IMR-90 (cell line): ENCODE measurements around the gene EPB41L2. TPM values are rescaled to one million over a fixed set of nuclear protein-coding genes. Genes with fewer than 3 reads are reported as not detected.

Experiments used
- ATAC-seq: fragments of 200-7000 bp; cut with Tn5 transposase; 2 replicates; pipeline ENCODE4 v1.9.1; 2020; ENCODE audit warnings: low read depth, mild to moderate bottlenecking, moderate library complexity
- BruUV-seq: library from RNA; stranded (reverse); fragments of 400-500 nt; replicated peaks from 2 replicates; lab custom pipeline; 2021; lab: Mats Ljungman, UMichigan
- CTCF ChIA-PET: fragments of 300-600 bp; formaldehyde crosslinking; extraction: SDS; loops from one replicate; lab custom pipeline; 2021; ENCODE audit warnings: antibody characterized with exemption; lab: Yijun Ruan, JAX
- POLR2A ChIA-PET: fragments of 300-600 bp; sonication (Branson Sonifier 250); formaldehyde crosslinking; loops from one replicate; lab custom pipeline; 2022; ENCODE audit warnings: antibody characterized with exemption; ENCODE audit not compliant: unreplicated experiment; lab: Charles Lee
- DNase-seq: peaks from one replicate; pipeline ENCODE4 v3.0.0; 2013
- H2AFZ ChIP-seq: replicated peaks from 2 replicates; pipeline ENCODE3; 2013; ENCODE audit warnings: low read length, mild to moderate bottlenecking; ENCODE audit not compliant: poor library complexity
- H2AK5ac ChIP-seq: 2 replicates; pipeline ENCODE4 v1.6.1; 2013; ENCODE audit warnings: low read depth, low read length, inconsistent platforms
- H2AK9ac ChIP-seq: replicated peaks from 2 replicates; pipeline ENCODE3; 2013; ENCODE audit warnings: mild to moderate bottlenecking, low read depth, low read length, moderate library complexity; ENCODE audit not compliant: poor library complexity
- H2BK120ac ChIP-seq: 2 replicates; pipeline ENCODE4 v1.6.1; 2013; ENCODE audit warnings: low read depth, low read length, inconsistent platforms
- H2BK15ac ChIP-seq: 3 replicates; pipeline ENCODE4 v1.6.1; 2013; ENCODE audit warnings: low read depth, low read length, inconsistent platforms
- H2BK20ac ChIP-seq: 2 replicates; pipeline ENCODE4 v1.6.1; 2013; ENCODE audit warnings: low read depth, mild to moderate bottlenecking, inconsistent platforms, low read length, moderate library complexity
- H2BK5ac ChIP-seq: 2 replicates; pipeline ENCODE4 v1.6.1; 2013; ENCODE audit warnings: mild to moderate bottlenecking, low read depth, low read length, inconsistent platforms; ENCODE audit not compliant: poor library complexity, severe bottlenecking
- H3K14ac ChIP-seq: replicated peaks from 2 replicates; pipeline ENCODE4 v1.6.1; 2013; ENCODE audit warnings: low read depth, low read length, inconsistent platforms
- H3K18ac ChIP-seq: 2 replicates; pipeline ENCODE4 v1.6.1; 2013; ENCODE audit warnings: low read depth, low read length, control low read depth
- H3K23ac ChIP-seq: 2 replicates; pipeline ENCODE4 v1.6.1; 2013; ENCODE audit warnings: low read depth, low read length, inconsistent platforms
- H3K27ac ChIP-seq: 2 replicates; pipeline ENCODE4 v1.5.1; 2013; ENCODE audit warnings: mild to moderate bottlenecking, control low read depth, low read length; ENCODE audit not compliant: insufficient read depth
- H3K27me3 ChIP-seq: 2 replicates; pipeline ENCODE4 v1.6.1; 2013; ENCODE audit warnings: low read length; ENCODE audit not compliant: control insufficient read depth, insufficient read depth
- H3K36me3 ChIP-seq: 2 replicates; pipeline ENCODE4 v1.6.1; 2013; ENCODE audit warnings: low read length, mixed read lengths; ENCODE audit not compliant: control insufficient read depth, insufficient read depth
- H3K4ac ChIP-seq: 2 replicates; pipeline ENCODE4 v1.6.1; 2013; ENCODE audit warnings: low read depth, low read length, inconsistent platforms
- H3K4me1 ChIP-seq: 2 replicates; pipeline ENCODE4 v1.6.1; 2013; ENCODE audit warnings: low read length, mixed read lengths; ENCODE audit not compliant: control insufficient read depth, insufficient read depth
- H3K4me2 ChIP-seq: 2 replicates; pipeline ENCODE4 v1.6.1; 2013; ENCODE audit warnings: low read depth, mild to moderate bottlenecking, control low read depth, low read length, moderate library complexity
- H3K4me3 ChIP-seq: 2 replicates; pipeline ENCODE4 v1.5.1; 2013; ENCODE audit warnings: low read depth, mild to moderate bottlenecking, control low read depth, low read length, moderate library complexity; ENCODE audit not compliant: insufficient read depth
- H3K56ac ChIP-seq: 2 replicates; pipeline ENCODE4 v1.6.1; 2013; ENCODE audit warnings: low read length, inconsistent platforms; ENCODE audit not compliant: insufficient read depth; ENCODE audit errors: extremely low read depth
- H3K79me1 ChIP-seq, 2 experiments: 2 replicates each; pipeline ENCODE4 v1.6.1; 2013; ENCODE audit warnings: low read length in 2 of 2, inconsistent platforms in 1 of 2, low read depth in 1 of 2
- H3K9ac ChIP-seq: 2 replicates; pipeline ENCODE4 v1.6.1; 2013; ENCODE audit warnings: low read depth, low read length, control low read depth
- H3K9me1 ChIP-seq: 2 replicates; pipeline ENCODE4 v1.6.1; 2013; ENCODE audit warnings: low read length, inconsistent platforms; ENCODE audit not compliant: insufficient read depth
- H3K9me3 ChIP-seq: 2 replicates; pipeline ENCODE4 v1.6.1; 2013; ENCODE audit warnings: low read length; ENCODE audit not compliant: control insufficient read depth, insufficient read depth
- H4K20me1 ChIP-seq: 2 replicates; pipeline ENCODE4 v1.6.1; 2013; ENCODE audit warnings: low read length, inconsistent platforms; ENCODE audit not compliant: insufficient read depth
- H4K5ac ChIP-seq: 2 replicates; pipeline ENCODE4 v1.6.1; 2013; ENCODE audit warnings: mild to moderate bottlenecking, low read depth, low read length, control low read depth
- H4K8ac ChIP-seq, 2 experiments: 2 replicates each; pipeline ENCODE4 v1.6.1; 2013; ENCODE audit warnings: low read depth in 2 of 2, low read length in 2 of 2, control low read depth in 1 of 2, inconsistent platforms in 1 of 2
- H4K91ac ChIP-seq: 2 replicates; pipeline ENCODE4 v1.6.1; 2013; ENCODE audit warnings: low read depth, low read length, inconsistent platforms; ENCODE audit not compliant: insufficient read depth
- BHLHE40 ChIP-seq: fragments of 150-350 bp; IDR thresholded peaks from 2 replicates; pipeline ENCODE4 v1.6.1; 2016; ENCODE audit warnings: mild to moderate bottlenecking, low read depth, low read length
- CEBPB ChIP-seq: IDR thresholded peaks from 2 replicates; pipeline ENCODE4 v1.6.1; 2012; ENCODE audit warnings: low read depth, low read length, improper control_type of control experiment
- CHD1 ChIP-seq: IDR thresholded peaks from 2 replicates; pipeline ENCODE4 v1.6.1; 2012; ENCODE audit warnings: low read depth, low read length, improper control_type of control experiment
- FOS ChIP-seq: fragments of 150-350 bp; IDR thresholded peaks from 2 replicates; pipeline ENCODE4 v1.6.1; 2016; ENCODE audit warnings: low read depth, low read length
- MAFK ChIP-seq: IDR thresholded peaks from 2 replicates; pipeline ENCODE4 v1.6.1; 2012; ENCODE audit warnings: low read depth, low read length, improper control_type of control experiment
- MAZ ChIP-seq: IDR thresholded peaks from 2 replicates; pipeline ENCODE4 v1.6.1; 2012; ENCODE audit warnings: low read depth, mild to moderate bottlenecking, low read length, improper control_type of control experiment, moderate library complexity, borderline replicate concordance
- MXI1 ChIP-seq: IDR thresholded peaks from 2 replicates; pipeline ENCODE4 v1.6.1; 2012; ENCODE audit warnings: low read depth, mild to moderate bottlenecking, low read length, moderate library complexity, borderline replicate concordance
- NFE2L2 ChIP-seq: fragments of 150-350 bp; IDR thresholded peaks from 2 replicates; pipeline ENCODE4 v1.6.1; 2016; ENCODE audit warnings: low read depth, mild to moderate bottlenecking, low read length
- RAD21 ChIP-seq: IDR thresholded peaks from 2 replicates; pipeline ENCODE4 v1.6.1; 2012; ENCODE audit warnings: low read length, improper control_type of control experiment
- RCOR1 ChIP-seq: IDR thresholded peaks from 2 replicates; pipeline ENCODE4 v1.6.1; 2012; ENCODE audit warnings: mild to moderate bottlenecking, low read length, improper control_type of control experiment; ENCODE audit not compliant: insufficient replicate concordance
- RFX5 ChIP-seq: IDR thresholded peaks from 2 replicates; pipeline ENCODE4 v1.8.0; 2012; ENCODE audit warnings: low read depth, mild to moderate bottlenecking, low read length, moderate library complexity
- SMC3 ChIP-seq: fragments of 150-350 bp; IDR thresholded peaks from 2 replicates; pipeline ENCODE4 v1.6.1; 2016; ENCODE audit warnings: low read depth, mild to moderate bottlenecking, antibody characterized with exemption, low read length, moderate library complexity
- WGBS, 2 experiments: methylation state at CpG; one replicate each; pipeline versions ENCODE4 v1.1.5 to v1.1.7; 2013; ENCODE audit warnings: missing lambda C conversion rate in 2 of 2; ENCODE audit not compliant: insufficient read length in 1 of 2; ENCODE audit errors: extremely low coverage in 2 of 2; 5-methylcytosine and 5-hydroxymethylcytosine counted together
- dilution Hi-C: fragments of 300-500 bp; cut with HindIII; formaldehyde crosslinking; loops from one replicate; pipeline ENCODE4 v1.14.3; 2018; ENCODE audit warnings: low sequenced_read_pairs; ENCODE audit not compliant: unreplicated experiment
- in situ Hi-C: fragments of 300-500 bp; cut with MboI; formaldehyde crosslinking; loops from 3 replicates; pipeline ENCODE4 v1.14.3; 2019; ENCODE audit warnings: low sequenced_read_pairs, inconsistent platforms, mixed read lengths
- intact Hi-C: fragments of 100-400 bp; cut with micrococcal nuclease; formaldehyde crosslinking; loops from 2 replicates; pipeline ENCODE4 v1.10.0; 2022
- polyA plus RNA-seq, 3 experiments: library from polyadenylated mRNA; depleted of rRNA; stranded (reverse); fragments of >200 nt; gene quantifications; 2 replicates each; pipeline ENCODE4 v1.2.3, GENCODE V29; 2012; ENCODE audit warnings: low replicate concordance in 1 of 3
- total RNA-seq: library from RNA; depleted of rRNA; stranded (reverse); fragments of >200 nt; gene quantifications from 2 replicates; pipeline ENCODE4 v1.2.3, GENCODE V29; 2012
- TF ChIP-seq, protein P1 (sequence below): conservative IDR thresholded peaks from 2 replicates; pipeline ENCODE4 v1.5.1; 2012; ENCODE audit warnings: mild to moderate bottlenecking, low read depth, low read length, improper control_type of control experiment
- TF ChIP-seq, protein P2 (sequence below): fragments of 150-350 bp; IDR thresholded peaks from 2 replicates; pipeline ENCODE4 v1.6.1; 2017; ENCODE audit warnings: mild to moderate bottlenecking, antibody characterized with exemption, low read length, low read depth
- TF ChIP-seq, protein P3 (sequence below): fragments of 150-350 bp; IDR thresholded peaks from 2 replicates; pipeline ENCODE4 v1.6.1; 2016; ENCODE audit warnings: low read depth, mild to moderate bottlenecking, low read length, moderate library complexity, borderline replicate concordance

EPB41L2 gene
- total and polyA plus RNA-seq, 2 of the 4 experiments (the other 2 are of a cell fraction): 85.7 to 99.8 TPM

DNA sequence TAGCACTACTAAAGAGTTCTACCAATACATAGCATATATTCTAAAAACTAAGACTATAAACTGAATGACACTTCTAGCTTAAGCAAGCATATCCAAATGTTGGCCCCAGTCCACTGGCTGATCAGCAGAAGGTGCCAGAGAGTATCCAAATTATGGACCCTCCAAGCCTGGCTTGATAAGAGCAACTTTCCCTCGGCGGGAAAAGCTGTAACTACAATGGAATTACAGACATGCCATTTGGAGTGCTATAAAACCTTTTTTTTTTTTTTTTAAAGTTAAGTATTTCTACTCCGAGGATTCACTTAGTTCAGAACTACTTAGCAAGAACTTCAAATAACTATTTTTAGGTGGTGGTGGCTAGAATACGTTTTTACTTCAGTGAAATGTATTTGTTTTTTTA, 94.6 kb downstream of the EPB41L2 start:
- POLR2A ChIA-PET: no interaction called here
- Histone ChIP-seq H2BK20ac (peak overlapping the region; percentile 48; the same call in 1 of the 2 replicates), H2BK15ac (no peak overlapping the region; the same call in 2 of the 3 replicates), H3K4ac (peak overlapping the region; percentile 84), H3K14ac (peak overlapping the region; percentile 53; the same call in 1 of the 2 replicates), H4K20me1 (peaks cover 37% of the 10 kb centered on the region; the same call in 1 of the 2 replicates), H3K4me2 (peak overlapping the region; percentile 99), H3K23ac (peak overlapping the region; percentile 58), H3K9me1 (peaks cover 19% of the 10 kb centered on the region), H3K27ac (peak overlapping the region; percentile 94), H2BK5ac (peak overlapping the region; percentile 90), H4K8ac (peak overlapping the region in 1 of 2 experiments; percentile 70; a peak in 2 of 4 replicates), H2AFZ (no peak overlapping the region), H3K18ac (peak overlapping the region; percentile 82; the same call in 1 of the 2 replicates), H2AK9ac (no peak overlapping the region), H2AK5ac (0 out of 2 replicates have a peak overlapping the region, but pooled peaks have one; percentile 23), H3K36me3 (no peaks in the 10 kb centered on the region; the same call in 1 of the 2 replicates), H2BK120ac (peak overlapping the region; percentile 47), H3K79me1 (peaks cover 29 to 78% of the 10 kb centered on the region in 2 experiments), H4K5ac (peak overlapping the region; percentile 73; the same call in 1 of the 2 replicates), H3K4me3 (no peak overlapping the region), H3K9me3 (no peaks in the 10 kb centered on the region), H3K4me1 (peaks cover 27% of the 10 kb centered on the region), H3K27me3 (no peaks in the 10 kb centered on the region), H3K9ac (peak overlapping the region; percentile 54; the same call in 1 of the 2 replicates), H4K91ac (peak overlapping the region; percentile 20; the same call in 1 of the 2 replicates), H3K56ac (no peak overlapping the region)
- CTCF ChIA-PET: interaction anchor here (0.7 to 1.0 kb wide), 3 partner anchors 8 to 790 kb away, joined by 3 to 10 read pairs (median 6); no protein-coding TSS in a partner anchor
- WGBS, 2 experiments: no CpG with 5 or more reads among the region's 4 CpGs
- DNase-seq: peak; percentile 35
- dilution Hi-C loops (no loop called here), intact Hi-C loops (loop anchor here (2.0 to 5.0 kb wide), 2 partner anchors 61 to 92 kb away; no protein-coding TSS in a partner anchor), in situ Hi-C loops (no loop called here)
- BruUV-seq: no TSS peak
- no peak for ATAC-seq
- TF ChIP-seq, protein P1, sequence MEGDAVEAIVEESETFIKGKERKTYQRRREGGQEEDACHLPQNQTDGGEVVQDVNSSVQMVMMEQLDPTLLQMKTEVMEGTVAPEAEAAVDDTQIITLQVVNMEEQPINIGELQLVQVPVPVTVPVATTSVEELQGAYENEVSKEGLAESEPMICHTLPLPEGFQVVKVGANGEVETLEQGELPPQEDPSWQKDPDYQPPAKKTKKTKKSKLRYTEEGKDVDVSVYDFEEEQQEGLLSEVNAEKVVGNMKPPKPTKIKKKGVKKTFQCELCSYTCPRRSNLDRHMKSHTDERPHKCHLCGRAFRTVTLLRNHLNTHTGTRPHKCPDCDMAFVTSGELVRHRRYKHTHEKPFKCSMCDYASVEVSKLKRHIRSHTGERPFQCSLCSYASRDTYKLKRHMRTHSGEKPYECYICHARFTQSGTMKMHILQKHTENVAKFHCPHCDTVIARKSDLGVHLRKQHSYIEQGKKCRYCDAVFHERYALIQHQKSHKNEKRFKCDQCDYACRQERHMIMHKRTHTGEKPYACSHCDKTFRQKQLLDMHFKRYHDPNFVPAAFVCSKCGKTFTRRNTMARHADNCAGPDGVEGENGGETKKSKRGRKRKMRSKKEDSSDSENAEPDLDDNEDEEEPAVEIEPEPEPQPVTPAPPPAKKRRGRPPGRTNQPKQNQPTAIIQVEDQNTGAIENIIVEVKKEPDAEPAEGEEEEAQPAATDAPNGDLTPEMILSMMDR: no peak
- no peak for TF ChIP-seq CEBPB
- TF ChIP-seq CHD1: no peak
- TF ChIP-seq, protein P2, sequence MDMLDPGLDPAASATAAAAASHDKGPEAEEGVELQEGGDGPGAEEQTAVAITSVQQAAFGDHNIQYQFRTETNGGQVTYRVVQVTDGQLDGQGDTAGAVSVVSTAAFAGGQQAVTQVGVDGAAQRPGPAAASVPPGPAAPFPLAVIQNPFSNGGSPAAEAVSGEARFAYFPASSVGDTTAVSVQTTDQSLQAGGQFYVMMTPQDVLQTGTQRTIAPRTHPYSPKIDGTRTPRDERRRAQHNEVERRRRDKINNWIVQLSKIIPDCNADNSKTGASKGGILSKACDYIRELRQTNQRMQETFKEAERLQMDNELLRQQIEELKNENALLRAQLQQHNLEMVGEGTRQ: no peak
- no peak for TF ChIP-seq MXI1
- TF ChIP-seq, protein P3, sequence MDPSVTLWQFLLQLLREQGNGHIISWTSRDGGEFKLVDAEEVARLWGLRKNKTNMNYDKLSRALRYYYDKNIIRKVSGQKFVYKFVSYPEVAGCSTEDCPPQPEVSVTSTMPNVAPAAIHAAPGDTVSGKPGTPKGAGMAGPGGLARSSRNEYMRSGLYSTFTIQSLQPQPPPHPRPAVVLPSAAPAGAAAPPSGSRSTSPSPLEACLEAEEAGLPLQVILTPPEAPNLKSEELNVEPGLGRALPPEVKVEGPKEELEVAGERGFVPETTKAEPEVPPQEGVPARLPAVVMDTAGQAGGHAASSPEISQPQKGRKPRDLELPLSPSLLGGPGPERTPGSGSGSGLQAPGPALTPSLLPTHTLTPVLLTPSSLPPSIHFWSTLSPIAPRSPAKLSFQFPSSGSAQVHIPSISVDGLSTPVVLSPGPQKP: no peak
- TF ChIP-seq RFX5: no peak
- TF ChIP-seq MAFK: no peak
- no peak for TF ChIP-seq FOS
- TF ChIP-seq BHLHE40: no peak
- no peak for TF ChIP-seq RAD21
- TF ChIP-seq RCOR1: no peak
- TF ChIP-seq SMC3: no peak
- TF ChIP-seq MAZ: no peak
- no peak for TF ChIP-seq NFE2L2
